Activated CD8-positive, alpha-beta memory T cell treated with anti-CD3 and anti-CD28 coated beads, Interleukin-2, amount 10 ng/mL, durations not matched to agents 7 days and 5 days (primary cell): ENCODE results near the gene NDC1. TPM values are rescaled to one million over a fixed set of nuclear protein-coding genes. Genes with fewer than 3 reads are reported as not detected.

Experiments used
- ATAC-seq: fragments of 150-1000 bp; cut with Tn5 transposase; one replicate; pipeline ENCODE4 v1.10.0; 2021; ENCODE audit warnings: moderate library complexity
- CTCF ChIA-PET: fragments of 350-600 bp; sonication (Branson Sonifier 250); formaldehyde crosslinking; loops from one replicate; lab custom pipeline; 2021; ENCODE audit warnings: antibody characterized with exemption; lab: Charles Lee
- DNase-seq: peaks from one replicate; pipeline ENCODE4 v3.0.0-alpha.2; 2020
- H3K27ac Mint-ChIP-seq: one replicate; pipeline ENCODE4 v1.8.0; 2021; ENCODE audit warnings: mild to moderate bottlenecking, mixed read lengths
- H3K27me3 Mint-ChIP-seq: one replicate; pipeline ENCODE4 v1.8.0; 2021; ENCODE audit warnings: mixed read lengths
- H3K36me3 Mint-ChIP-seq: one replicate; pipeline ENCODE4 v1.8.0; 2021; ENCODE audit warnings: mild to moderate bottlenecking, mixed read lengths
- H3K4me1 Mint-ChIP-seq: one replicate; pipeline ENCODE4 v1.8.0; 2021; ENCODE audit warnings: mixed read lengths
- H3K4me3 Mint-ChIP-seq: one replicate; pipeline ENCODE4 v1.8.0; 2021; ENCODE audit warnings: mild to moderate bottlenecking, moderate library complexity, mixed read lengths
- H3K9me3 Mint-ChIP-seq: one replicate; pipeline ENCODE4 v1.8.0; 2022; ENCODE audit warnings: low read depth, mixed read lengths
- total RNA-seq, 2 experiments: library from RNA; stranded (reverse); gene quantifications; one replicate each; pipeline ENCODE4 v1.2.3, GENCODE V29; 2021

The NDC1 gene
- total RNA-seq, 2 experiments from 2014 or later, result 26.1 to 35.5 TPM

DNA sequence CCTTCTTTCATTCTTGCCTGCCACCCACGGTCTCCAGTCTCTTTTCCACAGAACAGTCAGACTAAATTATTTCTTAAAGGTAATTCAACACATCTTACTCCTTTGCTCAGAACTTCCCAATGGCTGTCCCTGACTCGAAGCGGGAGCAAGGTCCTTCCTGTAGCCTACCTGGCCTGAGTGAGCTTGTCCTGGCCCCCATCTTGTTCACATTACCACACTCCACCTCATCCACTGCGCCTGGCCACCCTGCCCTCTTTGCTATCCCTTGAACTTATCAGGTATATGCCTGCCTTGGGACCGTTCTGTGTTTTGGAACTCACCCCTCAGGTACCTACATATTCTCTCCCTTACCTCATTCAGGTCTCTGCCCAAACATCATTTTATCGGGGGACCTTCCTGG lies 85.8 kb downstream of the NDC1 start:
- no peaks in the 10 kb centered on the region for H3K9me3 Mint-ChIP-seq
- H3K27me3 Mint-ChIP-seq, result peaks cover 4% of the 10 kb centered on the region
- DNase-seq, result no peak
- ATAC-seq, result no peak
- CTCF ChIA-PET, result interaction anchor here (0.9 to 1.3 kb wide), 3 partner anchors 9 to 265 kb away, joined by 3 read pairs; no protein-coding TSS in a partner anchor
- H3K4me1 Mint-ChIP-seq, result no peaks in the 10 kb centered on the region
- H3K4me3 Mint-ChIP-seq, result no peak overlapping the region
- H3K27ac Mint-ChIP-seq, result no peak overlapping the region
- no peaks in the 10 kb centered on the region for H3K36me3 Mint-ChIP-seq

DNA sequence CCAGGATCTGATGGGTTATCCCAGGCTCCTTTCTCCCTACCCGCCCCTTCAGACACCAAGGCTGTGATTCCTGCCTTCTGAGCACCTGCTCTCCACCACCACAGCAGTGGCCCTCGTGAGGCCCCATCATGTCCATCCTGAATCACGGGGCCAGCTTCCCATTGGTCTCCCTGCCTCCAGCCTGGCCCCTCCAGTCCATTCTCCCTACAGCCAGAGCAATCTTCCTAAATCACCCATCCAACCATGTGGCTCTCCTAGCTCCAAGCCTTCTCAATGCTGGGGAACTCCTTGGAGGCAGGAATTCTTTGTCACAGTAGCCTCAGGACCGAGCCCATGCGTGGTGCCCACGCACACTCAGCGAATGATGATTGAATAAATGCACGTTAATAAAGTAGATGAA lies 90.3 kb downstream of the NDC1 start:
- no peaks in the 10 kb centered on the region for H3K9me3 Mint-ChIP-seq
- no peak overlapping the region for H3K27ac Mint-ChIP-seq
- DNase-seq (no peak), ATAC-seq (no peak)
- no peaks in the 10 kb centered on the region for H3K36me3 Mint-ChIP-seq
- CTCF ChIA-PET, result no interaction called here
- no peaks in the 10 kb centered on the region for H3K4me1 Mint-ChIP-seq
- H3K4me3 Mint-ChIP-seq, result no peak overlapping the region
- H3K27me3 Mint-ChIP-seq, result peaks cover 23% of the 10 kb centered on the region

DNA sequence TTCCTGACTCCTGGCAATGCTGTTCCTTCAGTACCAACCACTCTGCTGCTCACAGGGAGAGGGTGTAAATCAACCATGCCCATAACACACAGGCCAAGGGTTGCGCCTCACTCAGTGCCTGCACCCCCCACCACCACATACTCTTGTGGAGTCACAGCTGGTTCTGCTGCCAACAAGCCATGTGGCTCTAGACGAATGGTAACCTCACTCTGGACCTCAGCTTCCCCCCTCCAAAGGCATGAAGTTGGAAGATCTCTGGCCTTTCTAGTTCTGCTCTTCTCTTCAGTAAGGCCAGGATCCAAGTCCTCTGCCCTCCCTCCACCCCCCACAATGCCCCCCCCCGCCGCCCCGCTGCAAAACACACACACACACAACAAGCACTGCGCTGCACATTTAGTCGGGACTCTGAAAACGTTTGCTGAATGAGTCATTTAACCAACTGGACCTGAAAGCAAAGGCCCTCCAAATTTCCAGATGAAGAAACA lies 97.4 kb downstream of the NDC1 start:
- Mint-ChIP-seq H3K9me3 (no peaks in the 10 kb centered on the region), H3K36me3 (peaks cover 6% of the 10 kb centered on the region), H3K4me3 (no peak overlapping the region), H3K27me3 (peaks cover 68% of the 10 kb centered on the region), H3K27ac (no peak overlapping the region), H3K4me1 (peaks cover 3% of the 10 kb centered on the region)
- DNase-seq (no peak), ATAC-seq (no peak)
- CTCF ChIA-PET, result no interaction called here

DNA sequence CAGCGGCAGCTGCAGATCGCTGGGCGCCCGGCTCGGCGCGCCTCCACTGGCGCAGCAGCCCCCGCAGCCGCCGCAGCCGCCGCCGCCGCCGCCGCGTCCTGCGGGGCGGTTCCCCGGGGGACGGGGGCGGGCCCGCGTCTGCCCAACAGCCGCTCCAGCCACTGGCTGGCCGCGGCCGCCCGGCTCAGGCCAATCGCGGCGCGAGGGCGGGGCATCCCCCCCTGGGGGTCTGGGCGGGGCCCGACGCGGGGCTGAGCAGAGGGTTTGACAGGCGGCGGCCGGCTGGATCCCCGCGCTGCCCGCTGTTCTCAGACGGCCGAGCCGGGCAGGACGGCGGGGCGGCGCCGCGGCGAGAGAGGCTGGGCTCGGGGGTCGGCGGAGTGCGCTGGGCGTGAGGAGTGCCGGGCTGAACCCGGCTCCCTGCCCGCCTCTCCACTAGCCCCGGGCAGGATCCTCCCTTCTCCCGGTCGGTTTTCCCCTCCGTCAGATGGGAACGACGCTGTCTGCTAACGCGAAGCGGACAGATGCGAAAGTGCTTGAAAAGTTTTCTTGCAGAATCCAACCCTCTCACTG lies 98.9 kb downstream of the NDC1 start, which contains the start of gene GLIS1:
Gene GLIS1 (minus strand): TSS at position 56 of the 573 bp plus-strand sequence. CDS start 1,100 bp downstream, outside the sequence.
- H3K27me3 Mint-ChIP-seq, result peaks cover 75% of the 10 kb centered on the region
- CTCF ChIA-PET, result interaction anchor here (2.7 kb wide), 1 partner anchor 14 kb away, joined by 8 read pairs; no protein-coding TSS in a partner anchor

DNA sequence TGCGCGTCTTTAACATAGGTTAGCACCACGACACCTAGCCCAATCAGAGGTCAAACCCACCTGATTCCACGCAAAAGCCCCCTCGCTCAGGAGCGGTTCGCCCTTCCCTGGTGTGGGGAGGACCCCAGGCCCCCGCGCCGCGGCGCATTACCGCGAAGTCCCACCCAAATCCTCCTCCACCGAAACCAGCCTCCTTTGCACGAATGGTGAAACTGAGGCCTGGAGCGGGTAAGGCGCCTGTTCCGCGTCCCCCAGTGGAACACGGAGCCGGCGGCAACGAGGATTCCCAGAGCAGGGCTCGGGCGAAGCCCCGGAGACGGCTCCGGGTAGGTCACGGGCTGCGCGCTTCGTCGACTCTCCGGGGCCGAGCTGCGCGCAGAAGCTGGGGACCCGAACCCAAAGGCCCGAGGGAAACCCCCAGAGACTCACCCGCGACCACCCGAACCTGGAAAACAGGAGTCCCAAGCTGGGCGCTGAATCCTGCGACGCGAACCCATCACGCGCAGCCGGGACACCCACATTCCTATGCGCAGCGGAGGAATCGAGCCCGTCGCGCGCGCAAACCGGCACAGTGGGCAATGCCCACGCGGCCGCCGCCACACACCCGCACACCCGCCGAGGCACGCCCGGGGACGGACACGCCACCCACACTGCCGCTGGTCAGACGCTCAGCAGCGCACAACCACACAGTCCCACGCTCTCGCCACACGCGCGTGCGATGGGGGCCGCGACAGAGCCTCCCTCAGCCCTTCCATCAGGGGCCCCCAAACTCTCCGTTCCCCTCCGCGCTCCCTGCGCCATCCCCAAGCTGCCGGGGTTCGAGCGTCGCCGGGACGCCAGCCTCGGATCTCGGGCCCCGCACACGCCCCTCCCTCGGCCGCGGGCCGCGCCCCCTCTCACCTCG lies 99.6 kb downstream of the NDC1 start:
- DNase-seq, result no peak
- no peak overlapping the region for H3K27ac Mint-ChIP-seq
- H3K4me3 Mint-ChIP-seq, result peak overlapping the region; percentile 20
- H3K27me3 Mint-ChIP-seq, result peaks cover 79% of the 10 kb centered on the region
- H3K4me1 Mint-ChIP-seq, result peaks cover 3% of the 10 kb centered on the region
- H3K36me3 Mint-ChIP-seq, result peaks cover 6% of the 10 kb centered on the region
- CTCF ChIA-PET, result interaction anchor here (2.7 kb wide), 1 partner anchor 15 kb away, joined by 8 read pairs; no protein-coding TSS in a partner anchor
- no peaks in the 10 kb centered on the region for H3K9me3 Mint-ChIP-seq
- no peak for ATAC-seq

More for the DNA sequence above, 98.9 kb downstream of the NDC1 start, which contains the start of gene GLIS1:
- H3K27ac Mint-ChIP-seq, result no peak within 1 kb of the TSS
- H3K4me3 Mint-ChIP-seq, result peak within 1 kb of the TSS; percentile 38
- peaks cover 3% of the 10 kb centered on the region for H3K4me1 Mint-ChIP-seq
- peak; percentile 70 for DNase-seq
- H3K9me3 Mint-ChIP-seq, result no peaks in the 10 kb centered on the region
- ATAC-seq, result peak; percentile 94
- H3K36me3 Mint-ChIP-seq, result peaks cover 6% of the 10 kb centered on the region

DNA sequence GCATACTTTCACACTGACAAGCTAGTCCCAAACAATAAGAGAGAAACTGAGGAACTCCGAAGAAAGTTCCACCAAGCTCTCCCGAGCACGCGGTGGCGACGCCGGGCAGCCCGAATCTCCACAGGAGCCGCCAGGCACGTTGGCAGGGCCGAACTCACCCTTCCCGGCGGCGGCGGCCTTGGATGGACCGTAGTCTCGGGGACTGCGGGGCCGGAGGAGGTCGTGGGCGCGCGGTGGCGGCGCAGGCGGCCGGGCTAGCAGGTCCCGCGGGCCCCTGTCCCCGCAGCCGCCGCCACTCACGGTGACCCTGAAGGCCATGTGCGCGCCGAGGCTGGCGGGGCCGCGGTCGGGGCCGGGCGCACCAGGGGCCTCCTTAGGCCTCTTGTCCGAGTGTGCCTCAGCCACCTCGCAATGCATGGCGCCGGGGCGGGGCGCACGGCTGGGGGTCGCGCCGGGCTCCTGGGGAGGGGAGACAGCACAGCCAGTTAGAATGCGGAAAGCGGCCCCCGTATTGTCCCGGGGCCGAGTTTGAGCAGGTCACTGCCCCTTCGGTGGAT lies 100.4 kb downstream of the NDC1 start:
- CTCF ChIA-PET, result interaction anchor here (2.7 kb wide), 1 partner anchor 16 kb away, joined by 8 read pairs; no protein-coding TSS in a partner anchor
- Mint-ChIP-seq H3K9me3 (no peaks in the 10 kb centered on the region), H3K4me1 (peaks cover 3% of the 10 kb centered on the region), H3K4me3 (peak overlapping the region; percentile 16), H3K27ac (no peak overlapping the region), H3K27me3 (peaks cover 77% of the 10 kb centered on the region), H3K36me3 (peaks cover 5% of the 10 kb centered on the region)
- DNase-seq (no peak), ATAC-seq (no peak)

DNA sequence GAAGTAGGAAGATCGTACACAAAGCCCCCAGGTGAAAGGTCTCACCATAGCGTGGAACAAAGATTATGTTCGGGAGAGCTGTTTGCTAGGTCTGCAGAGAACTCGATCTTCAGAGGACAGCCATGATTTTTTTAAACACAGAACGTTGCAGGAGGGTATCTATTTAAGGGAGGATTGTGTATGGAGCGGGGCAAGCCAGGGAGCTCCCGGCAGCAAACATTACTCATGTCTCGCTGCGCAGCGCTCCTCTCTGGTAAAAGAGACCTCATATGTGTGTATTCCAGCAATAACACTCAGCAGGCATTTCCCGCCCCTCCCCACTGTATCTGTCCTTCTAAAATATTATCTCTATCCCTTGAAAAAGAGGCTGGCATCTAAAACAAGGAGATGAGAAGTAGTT lies 101.8 kb downstream of the NDC1 start:
- no peak for ATAC-seq
- Mint-ChIP-seq H3K4me1 (peaks cover 3% of the 10 kb centered on the region), H3K4me3 (no peak overlapping the region), H3K27me3 (peaks cover 84% of the 10 kb centered on the region), H3K27ac (no peak overlapping the region), H3K36me3 (no peaks in the 10 kb centered on the region), H3K9me3 (no peaks in the 10 kb centered on the region)
- CTCF ChIA-PET, result no interaction called here
- no peak for DNase-seq

DNA sequence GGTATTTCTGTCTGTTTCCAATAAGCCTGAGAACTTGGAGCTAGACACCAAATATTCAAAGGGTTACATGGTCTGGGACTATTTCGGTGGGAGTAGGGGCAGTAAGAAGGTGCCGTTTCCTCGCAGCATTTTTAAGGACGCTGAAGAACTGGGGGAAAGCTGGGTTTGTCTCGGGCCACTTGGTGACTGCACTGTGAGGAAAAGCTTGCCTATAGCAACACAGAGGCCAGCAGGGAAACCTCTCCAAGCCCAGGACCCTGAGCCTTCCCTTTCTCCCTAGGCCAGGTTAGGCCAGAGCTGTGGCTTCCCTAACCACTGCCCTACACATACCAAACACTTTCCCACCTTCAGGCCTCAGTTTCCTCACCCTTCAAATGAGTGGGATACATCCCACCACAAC lies 102.4 kb downstream of the NDC1 start:
- CTCF ChIA-PET, result no interaction called here
- no peaks in the 10 kb centered on the region for H3K36me3 Mint-ChIP-seq
- no peak overlapping the region for H3K4me3 Mint-ChIP-seq
- H3K9me3 Mint-ChIP-seq, result no peaks in the 10 kb centered on the region
- peaks cover 3% of the 10 kb centered on the region for H3K4me1 Mint-ChIP-seq
- DNase-seq (no peak), ATAC-seq (no peak)
- peaks cover 80% of the 10 kb centered on the region for H3K27me3 Mint-ChIP-seq
- no peak overlapping the region for H3K27ac Mint-ChIP-seq

DNA sequence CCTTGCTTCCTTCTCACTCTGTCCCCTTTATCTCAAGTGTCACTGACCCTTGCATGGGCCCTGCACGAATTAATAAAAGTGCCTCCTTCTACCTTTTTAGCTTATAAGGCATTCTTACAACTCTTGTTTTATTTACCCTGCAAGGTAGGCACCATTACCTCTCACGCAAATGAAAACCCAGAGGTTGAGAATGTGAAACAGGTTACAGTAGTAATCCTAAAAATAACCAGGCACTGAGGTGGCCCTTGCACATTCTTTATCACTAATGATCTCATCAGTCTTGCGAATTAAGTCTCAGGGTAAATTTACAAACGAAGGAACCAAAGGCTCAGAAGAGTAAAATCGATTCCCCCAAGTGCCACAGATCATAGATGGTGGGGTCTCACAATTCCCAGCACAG lies 102.8 kb downstream of the NDC1 start:
- H3K27me3 Mint-ChIP-seq, result peaks cover 78% of the 10 kb centered on the region
- H3K36me3 Mint-ChIP-seq, result no peaks in the 10 kb centered on the region
- no peaks in the 10 kb centered on the region for H3K9me3 Mint-ChIP-seq
- DNase-seq, result no peak
- no peak overlapping the region for H3K4me3 Mint-ChIP-seq
- ATAC-seq, result no peak
- CTCF ChIA-PET, result no interaction called here
- H3K4me1 Mint-ChIP-seq, result peaks cover 3% of the 10 kb centered on the region
- no peak overlapping the region for H3K27ac Mint-ChIP-seq

DNA sequence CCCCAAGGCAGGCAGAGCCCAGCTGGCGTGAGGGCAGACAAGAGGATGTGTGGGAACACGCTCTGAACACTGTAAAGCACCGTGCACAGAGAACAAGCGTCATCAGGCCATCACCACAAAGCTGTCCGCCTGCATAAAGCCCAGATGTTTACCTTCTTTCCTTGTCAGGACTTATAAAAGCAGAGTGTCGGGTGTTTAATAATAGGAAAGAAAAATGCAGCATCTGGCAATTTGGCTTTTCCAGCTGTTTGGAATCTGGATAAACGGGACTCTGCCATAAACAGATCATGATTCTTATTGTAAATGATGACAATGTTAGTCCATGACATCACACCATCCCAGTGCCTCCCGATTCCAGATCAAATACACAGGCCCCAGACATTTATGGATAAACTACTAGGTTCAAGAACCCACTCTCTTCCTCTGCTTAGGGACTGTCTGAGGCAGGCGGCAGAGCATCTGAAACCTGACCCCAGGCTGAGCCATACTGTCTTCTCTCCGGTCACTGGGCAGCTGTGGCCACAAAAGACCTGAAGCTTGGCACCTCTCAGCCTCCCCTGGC lies 103.4 kb downstream of the NDC1 start:
- Mint-ChIP-seq H3K4me1 (peaks cover 3% of the 10 kb centered on the region), H3K4me3 (no peak overlapping the region), H3K9me3 (no peaks in the 10 kb centered on the region), H3K36me3 (no peaks in the 10 kb centered on the region), H3K27me3 (peaks cover 73% of the 10 kb centered on the region), H3K27ac (no peak overlapping the region)
- ATAC-seq (no peak), DNase-seq (no peak)
- CTCF ChIA-PET, result no interaction called here

DNA sequence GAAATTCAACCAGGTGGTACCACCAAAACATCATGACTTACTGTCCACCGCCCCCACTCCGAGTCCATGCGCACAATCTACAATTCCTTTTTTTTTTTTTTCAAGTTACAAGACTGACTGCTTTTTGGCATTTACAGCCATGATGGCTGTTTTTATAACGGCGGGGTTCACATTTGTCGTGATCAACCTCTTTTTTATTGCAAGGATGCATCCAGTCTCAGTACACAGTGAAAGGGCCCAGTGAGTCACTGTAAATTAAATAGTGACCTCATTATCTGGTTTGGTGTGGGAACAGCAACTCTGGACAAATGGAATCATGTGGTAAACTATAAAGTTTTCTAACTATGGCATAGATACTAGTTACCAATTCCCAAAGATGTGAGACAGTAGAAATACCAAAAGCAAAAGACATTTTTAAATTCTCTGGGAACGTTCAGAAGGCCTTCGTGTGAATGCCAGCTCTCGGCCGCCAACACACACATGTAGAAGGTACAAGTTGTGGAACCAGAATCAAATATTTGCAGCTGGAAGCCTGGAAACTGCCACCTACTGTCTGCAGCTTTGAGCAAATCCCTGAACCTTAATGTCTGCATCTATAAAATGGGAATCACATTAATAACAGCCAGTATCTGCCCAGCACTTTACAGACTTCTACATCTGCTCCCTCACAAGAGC lies 104.0 kb downstream of the NDC1 start:
- peaks cover 72% of the 10 kb centered on the region for H3K27me3 Mint-ChIP-seq
- no peaks in the 10 kb centered on the region for H3K9me3 Mint-ChIP-seq
- ATAC-seq (no peak), DNase-seq (no peak)
- no peaks in the 10 kb centered on the region for H3K4me1 Mint-ChIP-seq
- CTCF ChIA-PET, result no interaction called here
- no peak overlapping the region for H3K4me3 Mint-ChIP-seq
- H3K36me3 Mint-ChIP-seq, result no peaks in the 10 kb centered on the region
- H3K27ac Mint-ChIP-seq, result no peak overlapping the region

DNA sequence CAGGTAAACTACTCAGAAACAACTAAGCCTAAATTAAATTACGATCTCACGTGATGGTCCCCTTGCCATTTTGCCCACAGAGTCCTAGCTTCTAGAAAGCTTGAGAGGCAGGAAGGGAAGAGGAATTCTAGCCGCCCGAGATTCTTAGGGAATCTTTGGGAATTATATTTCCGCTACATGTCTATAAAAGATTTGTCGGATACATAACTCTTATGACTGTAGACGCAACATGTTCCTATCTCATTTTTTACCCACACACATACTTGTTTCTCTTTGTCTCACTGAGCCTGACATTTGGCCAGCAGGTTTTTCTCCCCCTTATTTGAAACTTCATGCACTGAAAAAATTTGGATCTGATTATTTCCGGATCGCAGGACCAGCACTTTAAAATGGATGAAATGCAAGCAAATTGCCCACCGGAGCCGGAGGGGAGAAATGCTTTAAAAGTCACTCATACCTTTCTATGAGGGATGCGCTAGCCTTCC lies 104.6 kb downstream of the NDC1 start:
- DNase-seq, result no peak
- Mint-ChIP-seq H3K27ac (no peak overlapping the region), H3K4me1 (no peaks in the 10 kb centered on the region), H3K27me3 (peaks cover 71% of the 10 kb centered on the region), H3K4me3 (no peak overlapping the region), H3K9me3 (no peaks in the 10 kb centered on the region), H3K36me3 (no peaks in the 10 kb centered on the region)
- CTCF ChIA-PET, result no interaction called here
- ATAC-seq, result no peak
